A673 (cell line): ENCODE measurements around the gene RNPEPL1. TPM values are rescaled to one million over a fixed set of nuclear protein-coding genes. Genes with fewer than 3 reads are reported as not detected.

Experiments
- BruUV-seq: library from RNA; stranded (reverse); fragments of 400-500 nt; replicated peaks from 2 replicates; lab custom pipeline; 2021; lab: Mats Ljungman, UMichigan
- CTCF ChIA-PET: fragments of 300-600 bp; sonication (Branson Sonifier 250); formaldehyde crosslinking; loops from one replicate; lab custom pipeline; 2022; ENCODE audit warnings: antibody characterized with exemption; lab: Charles Lee
- POLR2A ChIA-PET: fragments of 300-600 bp; sonication (Branson Sonifier 250); formaldehyde crosslinking; loops from one replicate; lab custom pipeline; 2022; ENCODE audit warnings: antibody characterized with exemption; ENCODE audit not compliant: low non-redundant PET; lab: Charles Lee
- DNase-seq: peaks from one replicate; pipeline ENCODE4 v3.0.0-alpha.2; 2015; ENCODE audit warnings: low spot score
- H3K27ac ChIP-seq: fragments of 200-600 bp; sonication (generic); 2 replicates; pipeline ENCODE4 v1.5.1; 2016; ENCODE audit warnings: mixed run types, low read depth, mild to moderate bottlenecking, mixed read lengths, antibody characterized with exemption, low read length; ENCODE audit not compliant: poor library complexity, severe bottlenecking
- H3K27me3 ChIP-seq: fragments of 200-600 bp; sonication (generic); replicated peaks from 2 replicates; pipeline ENCODE4 v1.6.1; 2017; ENCODE audit warnings: mixed run types, low read depth, mild to moderate bottlenecking, mixed read lengths, antibody characterized with exemption, low read length; ENCODE audit not compliant: insufficient read depth, poor library complexity
- H3K36me3 ChIP-seq: fragments of 200-600 bp; sonication (generic); 2 replicates; pipeline ENCODE4 v1.6.1; 2016; ENCODE audit warnings: mixed run types, mild to moderate bottlenecking, mixed read lengths, antibody characterized with exemption, low read length; ENCODE audit not compliant: insufficient read depth, poor library complexity, severe bottlenecking
- H3K4me1 ChIP-seq: fragments of 200-600 bp; sonication (generic); 2 replicates; pipeline ENCODE4 v1.6.1; 2017; ENCODE audit warnings: mixed run types, mild to moderate bottlenecking, mixed read lengths, antibody characterized with exemption, low read length; ENCODE audit not compliant: insufficient read depth, poor library complexity, severe bottlenecking
- H3K4me3 ChIP-seq: fragments of 200-600 bp; sonication (generic); 2 replicates; pipeline ENCODE4 v1.5.1; 2016; ENCODE audit warnings: low read depth, mixed run types, mild to moderate bottlenecking, mixed read lengths, low read length; ENCODE audit not compliant: poor library complexity, severe bottlenecking
- H3K9me3 ChIP-seq: fragments of 200-600 bp; sonication (generic); 2 replicates; pipeline ENCODE4 v1.6.1; 2016; ENCODE audit warnings: mixed run types, low read depth, mild to moderate bottlenecking, mixed read lengths, antibody characterized with exemption, low read length; ENCODE audit not compliant: poor library complexity, severe bottlenecking
- CTCF ChIP-seq: fragments of 300-800, 200-600 bp; sonication (generic); conservative IDR thresholded peaks from 2 replicates; pipeline ENCODE4 v1.5.1; 2017; ENCODE audit warnings: low read depth, mild to moderate bottlenecking, antibody characterized with exemption, low read length, moderate library complexity, mixed read lengths
- EZH2 ChIP-seq: fragments of 200-600 bp; sonication (generic); IDR thresholded peaks from 2 replicates; pipeline ENCODE4 v1.6.1; 2017; ENCODE audit warnings: borderline replicate concordance, low read depth, mild to moderate bottlenecking, mixed read lengths, antibody characterized with exemption, low read length; ENCODE audit not compliant: poor library complexity, severe bottlenecking
- intact Hi-C: fragments of 100-400 bp; cut with micrococcal nuclease; formaldehyde crosslinking; loops from one replicate; pipeline ENCODE4 v1.10.0; 2022; ENCODE audit not compliant: unreplicated experiment
- total RNA-seq: library from RNA; stranded (reverse); gene quantifications from 2 replicates; pipeline ENCODE4 v1.2.3, GENCODE V29; 2021

Gene RNPEPL1
- total RNA-seq, 1 experiment from 2014 or later = 26.5 TPM

- peak overlapping the region; percentile 55 for H3K4me3 ChIP-seq
- DNase-seq = peak; percentile 88
- no peak overlapping the region for H3K27ac ChIP-seq
- peaks cover 14% of the 10 kb centered on the region for H3K36me3 ChIP-seq
- peaks cover 12% of the 10 kb centered on the region for H3K4me1 ChIP-seq
- TF ChIP-seq EZH2 = no peak
- peak; percentile 70 for TF ChIP-seq CTCF
- POLR2A ChIA-PET = no interaction called here
- no TSS peak for BruUV-seq
- intact Hi-C loops = no loop called here
- CTCF ChIA-PET = no interaction called here
- no peaks in the 10 kb centered on the region for H3K27me3 ChIP-seq
- peaks cover under 1% of the 10 kb centered on the region for H3K9me3 ChIP-seq
Measured at GRCh38 chr2:240556553-240557100, 11.7 kb upstream of the RNPEPL1 start.

DNA sequence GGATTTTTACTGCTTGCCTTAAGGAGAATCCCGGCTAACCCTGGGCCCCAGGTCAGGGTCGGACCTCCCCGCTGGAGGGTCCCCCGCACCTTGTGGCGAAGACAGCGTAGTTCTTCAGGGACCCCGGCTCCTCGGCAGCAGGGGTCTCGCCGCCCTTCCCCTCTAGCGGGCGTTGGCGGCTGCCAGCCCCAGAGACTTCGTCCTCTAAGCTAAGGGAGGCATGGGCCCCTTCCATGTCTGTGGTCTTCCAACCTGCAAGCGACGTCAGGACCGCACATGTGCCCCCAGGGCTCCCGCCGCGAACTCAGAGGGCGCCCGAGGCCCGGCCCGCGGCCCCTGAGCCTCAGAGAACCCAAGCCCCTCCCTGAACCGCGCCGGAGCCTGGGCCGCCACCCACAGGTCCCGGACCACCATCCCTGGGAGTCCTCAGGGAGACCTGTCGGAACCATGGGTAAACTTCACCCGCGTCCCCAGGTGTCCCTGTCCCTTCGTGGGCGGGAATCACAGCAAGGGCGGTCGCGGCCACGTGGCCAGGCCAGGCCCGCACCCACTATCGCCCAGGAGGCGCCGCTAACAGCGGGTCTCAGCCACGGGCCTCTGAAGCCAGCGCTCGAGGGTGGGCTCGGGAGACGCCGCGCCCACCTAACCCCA is 11.1 kb upstream of the RNPEPL1 start:
- TF ChIP-seq EZH2 (no peak), CTCF (no peak)
- H3K36me3 ChIP-seq = peaks cover 9% of the 10 kb centered on the region
- no peak for DNase-seq
- no peaks in the 10 kb centered on the region for H3K9me3 ChIP-seq
- POLR2A ChIA-PET = no interaction called here
- BruUV-seq = no TSS peak
- CTCF ChIA-PET = interaction anchor here (0.6 kb wide), 1 partner anchor 534 kb away, joined by 3 read pairs; no protein-coding TSS in a partner anchor
- peaks cover 12% of the 10 kb centered on the region for H3K4me1 ChIP-seq
- intact Hi-C loops = no loop called here
- H3K27me3 ChIP-seq = no peaks in the 10 kb centered on the region
- peak overlapping the region; percentile 55 for H3K4me3 ChIP-seq
- H3K27ac ChIP-seq = peak overlapping the region; percentile 65

DNA sequence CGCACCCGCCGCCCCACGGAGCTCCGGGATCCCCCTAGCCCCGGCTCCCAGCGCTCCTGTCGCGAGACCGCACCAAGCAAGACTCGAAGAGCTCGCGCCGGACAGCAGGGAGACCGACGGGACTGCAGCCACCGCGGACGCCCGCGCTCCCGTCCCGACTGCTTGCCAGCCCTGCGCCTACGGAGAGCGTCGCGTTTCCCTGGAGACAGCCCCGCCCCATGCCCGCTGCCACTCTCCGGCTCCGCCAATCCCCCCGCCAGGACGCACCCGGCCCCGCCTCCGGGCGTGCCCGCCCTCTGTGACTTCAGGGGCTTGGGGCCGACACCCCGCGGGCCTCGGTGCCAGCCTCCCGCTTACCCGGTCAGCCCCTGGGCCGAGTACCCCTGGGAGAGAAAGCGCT is 10.5 kb upstream of the RNPEPL1 start, which contains the start of gene ANKMY1:
Gene ANKMY1 (minus strand): TSS at position 181 of the 400 bp plus-strand sequence. CDS start 653 bp downstream, outside the sequence.
- Histone ChIP-seq H3K4me3 (peak within 1 kb of the TSS; percentile 55), H3K36me3 (peaks cover 5% of the 10 kb centered on the region), H3K27ac (peak within 1 kb of the TSS; percentile 65), H3K27me3 (no peaks in the 10 kb centered on the region), H3K9me3 (no peaks in the 10 kb centered on the region), H3K4me1 (peaks cover 12% of the 10 kb centered on the region)
- no peak for TF ChIP-seq CTCF
- TF ChIP-seq EZH2 = no peak
- DNase-seq = peak; percentile 92
- CTCF ChIA-PET = interaction anchor here (0.5 to 0.6 kb wide), 2 partner anchors 268 to 534 kb away, joined by 3 to 6 read pairs; no protein-coding TSS in a partner anchor
- intact Hi-C loops = no loop called here
- POLR2A ChIA-PET = no interaction called here
- BruUV-seq = no TSS peak
